ENCODE data around the gene ORAI2.

DNA sequence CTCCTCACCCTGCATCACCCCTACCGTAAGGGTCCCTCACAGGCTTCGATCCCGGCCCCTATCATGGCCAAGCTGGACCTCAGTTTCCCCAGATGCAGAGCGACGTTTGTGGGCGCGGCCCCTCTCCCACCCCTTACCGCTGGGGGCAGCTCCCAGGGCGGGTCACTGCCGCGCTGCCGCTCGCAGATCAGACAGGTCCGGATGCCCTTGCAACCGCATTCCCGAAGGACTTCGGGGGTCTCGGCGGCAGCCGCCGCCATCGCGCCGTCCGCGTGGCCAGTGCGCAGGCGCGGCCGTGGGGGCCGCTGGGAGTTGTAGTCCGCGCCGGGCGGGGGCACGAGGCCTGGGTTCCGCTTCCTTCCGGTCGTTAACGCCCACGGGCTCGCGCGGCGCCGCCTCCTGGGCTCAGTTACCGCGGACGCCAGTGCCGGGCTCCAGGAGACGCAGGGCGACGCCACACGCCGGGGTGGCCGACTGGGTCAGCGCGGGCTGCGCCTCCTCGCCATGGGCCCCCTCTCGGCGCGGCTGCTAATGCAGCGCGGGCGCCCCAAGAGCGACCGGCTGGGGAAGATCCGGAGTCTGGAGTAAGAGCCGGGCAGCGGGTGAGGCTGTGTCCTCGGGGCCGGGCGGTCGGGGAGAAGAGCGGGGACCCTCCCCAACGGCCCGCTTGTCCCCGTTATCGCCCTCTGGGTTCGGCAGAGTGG is 31.4 kb downstream of the ORAI2 start, which contains the start of the genes ALKBH4 and LRWD1:
- TF ChIP-seq, protein P1, sequence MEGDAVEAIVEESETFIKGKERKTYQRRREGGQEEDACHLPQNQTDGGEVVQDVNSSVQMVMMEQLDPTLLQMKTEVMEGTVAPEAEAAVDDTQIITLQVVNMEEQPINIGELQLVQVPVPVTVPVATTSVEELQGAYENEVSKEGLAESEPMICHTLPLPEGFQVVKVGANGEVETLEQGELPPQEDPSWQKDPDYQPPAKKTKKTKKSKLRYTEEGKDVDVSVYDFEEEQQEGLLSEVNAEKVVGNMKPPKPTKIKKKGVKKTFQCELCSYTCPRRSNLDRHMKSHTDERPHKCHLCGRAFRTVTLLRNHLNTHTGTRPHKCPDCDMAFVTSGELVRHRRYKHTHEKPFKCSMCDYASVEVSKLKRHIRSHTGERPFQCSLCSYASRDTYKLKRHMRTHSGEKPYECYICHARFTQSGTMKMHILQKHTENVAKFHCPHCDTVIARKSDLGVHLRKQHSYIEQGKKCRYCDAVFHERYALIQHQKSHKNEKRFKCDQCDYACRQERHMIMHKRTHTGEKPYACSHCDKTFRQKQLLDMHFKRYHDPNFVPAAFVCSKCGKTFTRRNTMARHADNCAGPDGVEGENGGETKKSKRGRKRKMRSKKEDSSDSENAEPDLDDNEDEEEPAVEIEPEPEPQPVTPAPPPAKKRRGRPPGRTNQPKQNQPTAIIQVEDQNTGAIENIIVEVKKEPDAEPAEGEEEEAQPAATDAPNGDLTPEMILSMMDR (IDR thresholded peaks at IDR 0.05) = no peak
- no peak for TF ChIP-seq POLR2A (IDR thresholded peaks at IDR 0.05)

Data from stomach (tissue), 4 donors.